Measurements from ENCODE around the gene HELZ. TPM values are rescaled to one million over a fixed set of nuclear protein-coding genes. Genes with fewer than 3 reads are reported as not detected.
"Not testable (repeated sequence)": the region's sequence is repeated elsewhere in the genome, so short reads cannot be mapped to it uniquely, and the experiment has no call there.

The HELZ gene
- total and polyA plus RNA-seq, 10 donors: 2.5 to 154 (median 88.7) TPM

GRCh38 chr17:67148352-67148751, 96.6 kb downstream of the HELZ start:
- peaks cover 0 to 100% (median 69%) of the 10 kb centered on the region in 6 donors for H3K36me3 ChIP-seq
- no peak overlapping the region for H3K27ac ChIP-seq
- H3K4me1 ChIP-seq: no peaks in the 10 kb centered on the region
- H3K4me3 ChIP-seq: no peak overlapping the region
- no peaks in the 10 kb centered on the region for H3K27me3 ChIP-seq (replicated peaks in 1 of 7)
- TF ChIP-seq POLR2AphosphoS5 (IDR thresholded peaks at IDR 0.05): no peak
- TF ChIP-seq POLR2A (IDR thresholded peaks at IDR 0.05): no peak
- 89 to 94% (median 92%) methylated on average over 6 of the region's 6 CpGs for WGBS, 5 donors
- no peak for DNase-seq
- no peaks in the 10 kb centered on the region for H3K9me3 ChIP-seq
- intact Hi-C loops (cut with DNase I; ENCODE audit: low total_unique reads): no loop called here

- H3K27ac ChIP-seq: no peak overlapping the region
- no peaks in the 10 kb centered on the region for H3K27me3 ChIP-seq (replicated peaks in 1 of 7)
- H3K9me3 ChIP-seq: peaks cover 0 to 12% (median 9%) of the 10 kb centered on the region in 8 donors
- peaks cover 0 to 100% (median 77%) of the 10 kb centered on the region in 6 donors for H3K36me3 ChIP-seq
- DNase-seq: no peak
- no peak for TF ChIP-seq POLR2AphosphoS5 (IDR thresholded peaks at IDR 0.05)
- TF ChIP-seq POLR2A (IDR thresholded peaks at IDR 0.05): no peak
- TF ChIP-seq CTCF (IDR thresholded peaks at IDR 0.05 in 8 of 11, conservative IDR thresholded peaks at IDR 0.05 in 3 of 11): no peak
- H3K4me1 ChIP-seq: peaks cover 0 to 2% (median 0%) of the 10 kb centered on the region in 6 donors
- 90 to 94% (median 92%) methylated on average over 4 of the region's 4 CpGs for WGBS, 5 donors
- intact Hi-C loops (cut with DNase I; ENCODE audit: low total_unique reads): no loop called here
- H3K4me3 ChIP-seq: no peak overlapping the region
These were observed 99.7 kb downstream of the HELZ start for GRCh38 chr17:67145183-67145805.

GRCh38 chr17:67143318-67143717, 101.7 kb downstream of the HELZ start:
- no peak overlapping the region for H3K4me3 ChIP-seq
- H3K9me3 ChIP-seq: peaks cover 0 to 12% (median 9%) of the 10 kb centered on the region in 8 donors
- peaks cover 0 to 96% (median 67%) of the 10 kb centered on the region in 6 donors for H3K36me3 ChIP-seq
- H3K27me3 ChIP-seq (replicated peaks in 1 of 7): no peaks in the 10 kb centered on the region
- no peak overlapping the region for H3K27ac ChIP-seq
- 96 to 100% (median 98%) methylated on average over 5 of the region's 5 CpGs for WGBS, 5 donors
- intact Hi-C loops (cut with DNase I; ENCODE audit: low total_unique reads): no loop called here
- peaks cover 0 to 22% (median 0%) of the 10 kb centered on the region in 6 donors for H3K4me1 ChIP-seq
- TF ChIP-seq CTCF (IDR thresholded peaks at IDR 0.05 in 8 of 11, conservative IDR thresholded peaks at IDR 0.05 in 3 of 11) (no peak), POLR2AphosphoS5 (IDR thresholded peaks at IDR 0.05) (no peak), POLR2A (IDR thresholded peaks at IDR 0.05) (no peak)
- no peak for DNase-seq

GRCh38 chr17:67142030-67142429, 103.0 kb downstream of the HELZ start:
- Histone ChIP-seq H3K36me3 (peaks cover 0 to 96% (median 59%) of the 10 kb centered on the region in 6 donors), H3K9me3 (peaks cover 0 to 12% (median 9%) of the 10 kb centered on the region in 8 donors), H3K4me1 (peaks cover 0 to 26% (median 0%) of the 10 kb centered on the region in 6 donors)
- H3K27me3 ChIP-seq (replicated peaks in 1 of 7); intact Hi-C loops (cut with DNase I; ENCODE audit: low total_unique reads); DNase-seq; H3K27ac ChIP-seq; H3K4me3 ChIP-seq: not testable (repeated sequence)
- WGBS, 5 donors: 95 to 100% (median 100%) methylated on average over 1 of the region's 1 CpG

- Histone ChIP-seq H3K4me3 (no peak overlapping the region), H3K27me3 (replicated peaks in 1 of 7) (no peaks in the 10 kb centered on the region), H3K4me1 (peaks cover 0 to 26% (median 0%) of the 10 kb centered on the region in 6 donors), H3K9me3 (peaks cover 0 to 12% (median 9%) of the 10 kb centered on the region in 8 donors), H3K27ac (no peak overlapping the region), H3K36me3 (peaks cover 0 to 96% (median 58%) of the 10 kb centered on the region in 6 donors)
- intact Hi-C loops (cut with DNase I; ENCODE audit: low total_unique reads): no loop called here
- no peak for TF ChIP-seq POLR2A (IDR thresholded peaks at IDR 0.05)
- TF ChIP-seq CTCF (IDR thresholded peaks at IDR 0.05 in 8 of 11, conservative IDR thresholded peaks at IDR 0.05 in 3 of 11): no peak
- TF ChIP-seq POLR2AphosphoS5 (IDR thresholded peaks at IDR 0.05): no peak
- WGBS, 5 donors: 59 to 84% (median 77%) methylated on average over 9 to 10 of the region's 10 CpGs
- no peak for DNase-seq
These were observed 105.0 kb downstream of the HELZ start for GRCh38 chr17:67139784-67140665.
